Stomach (tissue), 4 donors: Measurements from ENCODE around the gene ADORA1.

Experiments
- EP300 ChIP-seq: sonication (generic); formaldehyde crosslinking; IDR thresholded peaks from one replicate; pipeline ENCODE4 v1.6.1; 2017; ENCODE audit warnings: antibody characterized with exemption
- POLR2AphosphoS5 ChIP-seq, 3 donors: sonication (generic); formaldehyde crosslinking; IDR thresholded peaks; one replicate each; pipeline ENCODE4 v1.6.1; 2016; ENCODE audit warnings: antibody characterized with exemption in 3 of 3
- TF ChIP-seq, protein P1 (sequence below), 7 experiments: fragments of 450-650 bp in 4 of 7; fragments of 200-600 bp in 3 of 7; sonication (generic) in 3 of 7; IDR thresholded peaks; one replicate each; pipeline ENCODE4 v1.5.1; 2016 to 2019; ENCODE audit warnings: antibody characterized with exemption in 7 of 7, control low read depth in 2 of 7, mild to moderate bottlenecking in 1 of 7

- TF ChIP-seq POLR2AphosphoS5 (IDR thresholded peaks at IDR 0.05) (no peak), EP300 (no peak)
- TF ChIP-seq, protein P1, sequence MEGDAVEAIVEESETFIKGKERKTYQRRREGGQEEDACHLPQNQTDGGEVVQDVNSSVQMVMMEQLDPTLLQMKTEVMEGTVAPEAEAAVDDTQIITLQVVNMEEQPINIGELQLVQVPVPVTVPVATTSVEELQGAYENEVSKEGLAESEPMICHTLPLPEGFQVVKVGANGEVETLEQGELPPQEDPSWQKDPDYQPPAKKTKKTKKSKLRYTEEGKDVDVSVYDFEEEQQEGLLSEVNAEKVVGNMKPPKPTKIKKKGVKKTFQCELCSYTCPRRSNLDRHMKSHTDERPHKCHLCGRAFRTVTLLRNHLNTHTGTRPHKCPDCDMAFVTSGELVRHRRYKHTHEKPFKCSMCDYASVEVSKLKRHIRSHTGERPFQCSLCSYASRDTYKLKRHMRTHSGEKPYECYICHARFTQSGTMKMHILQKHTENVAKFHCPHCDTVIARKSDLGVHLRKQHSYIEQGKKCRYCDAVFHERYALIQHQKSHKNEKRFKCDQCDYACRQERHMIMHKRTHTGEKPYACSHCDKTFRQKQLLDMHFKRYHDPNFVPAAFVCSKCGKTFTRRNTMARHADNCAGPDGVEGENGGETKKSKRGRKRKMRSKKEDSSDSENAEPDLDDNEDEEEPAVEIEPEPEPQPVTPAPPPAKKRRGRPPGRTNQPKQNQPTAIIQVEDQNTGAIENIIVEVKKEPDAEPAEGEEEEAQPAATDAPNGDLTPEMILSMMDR (IDR thresholded peaks at IDR 0.05), result no peak
These were observed 71.9 kb downstream of the ADORA1 start for GRCh38 chr1:203199481-203199815.
